Raji (cell line): ENCODE results near the gene SLC35A4.

ENCODE experiments used
- POLR2A ChIP-seq: IDR thresholded peaks from 2 replicates; pipeline ENCODE4 v1.6.1; 2011; ENCODE audit warnings: low read depth, low read length, control low read depth; ENCODE audit not compliant: insufficient read depth

Gene SLC35A4

GRCh38 chr5:140564196-140565023, at the start of gene SLC35A4, which contains the start of gene APBB3:
TSS of gene SLC35A4 (plus strand) at chr5:140564828. CDS start at chr5:140567170, 2,342 bp downstream.
TSS of gene APBB3 (minus strand) at chr5:140564598. CDS start at chr5:140564245, 353 bp downstream.
- peak; percentile 83 for TF ChIP-seq POLR2A

- no peak for TF ChIP-seq POLR2A
Measured at GRCh38 chr5:140524003-140524402, 40.6 kb upstream of the SLC35A4 start.

GRCh38 chr5:140540227-140540626, 24.4 kb upstream of the SLC35A4 start:
- no peak for TF ChIP-seq POLR2A

GRCh38 chr5:140542972-140543371, 21.7 kb upstream of the SLC35A4 start:
- no peak for TF ChIP-seq POLR2A

- no peak for TF ChIP-seq POLR2A
Measured at GRCh38 chr5:140544986-140545385, 19.6 kb upstream of the SLC35A4 start.

GRCh38 chr5:140545606-140546005, 19.0 kb upstream of the SLC35A4 start:
- TF ChIP-seq POLR2A: no peak

GRCh38 chr5:140546851-140547507, 17.6 kb upstream of the SLC35A4 start:
- no peak for TF ChIP-seq POLR2A

GRCh38 chr5:140547508-140548299, 16.9 kb upstream of the SLC35A4 start, which contains the start of gene EIF4EBP3:
TSS of gene EIF4EBP3 (plus strand) at chr5:140547662. CDS start at chr5:140547738, 76 bp downstream.
- no peak for TF ChIP-seq POLR2A

- TF ChIP-seq POLR2A: no peak
Measured at GRCh38 chr5:140548300-140548688, 16.3 kb upstream of the SLC35A4 start.

GRCh38 chr5:140548791-140549190, 15.8 kb upstream of the SLC35A4 start:
- no peak for TF ChIP-seq POLR2A

GRCh38 chr5:140549237-140550144, 15.1 kb upstream of the SLC35A4 start:
- no peak for TF ChIP-seq POLR2A

- no peak for TF ChIP-seq POLR2A
Measured at GRCh38 chr5:140550147-140551079, 14.2 kb upstream of the SLC35A4 start.

- TF ChIP-seq POLR2A: no peak
Measured at GRCh38 chr5:140551872-140552271, 12.8 kb upstream of the SLC35A4 start.

GRCh38 chr5:140553657-140554056, 11.0 kb upstream of the SLC35A4 start:
- TF ChIP-seq POLR2A: no peak

GRCh38 chr5:140554454-140554853, 10.2 kb upstream of the SLC35A4 start:
- TF ChIP-seq POLR2A: no peak
